ENCODE data around the gene SPRR5. TPM values are rescaled to one million over a fixed set of nuclear protein-coding genes. Genes with fewer than 3 reads are reported as not detected.

Gene SPRR5
- polyA plus RNA-seq (2013, experiment 1 of 2): not detected
- polyA plus RNA-seq (2013, experiment 2 of 2): not detected

DNA sequence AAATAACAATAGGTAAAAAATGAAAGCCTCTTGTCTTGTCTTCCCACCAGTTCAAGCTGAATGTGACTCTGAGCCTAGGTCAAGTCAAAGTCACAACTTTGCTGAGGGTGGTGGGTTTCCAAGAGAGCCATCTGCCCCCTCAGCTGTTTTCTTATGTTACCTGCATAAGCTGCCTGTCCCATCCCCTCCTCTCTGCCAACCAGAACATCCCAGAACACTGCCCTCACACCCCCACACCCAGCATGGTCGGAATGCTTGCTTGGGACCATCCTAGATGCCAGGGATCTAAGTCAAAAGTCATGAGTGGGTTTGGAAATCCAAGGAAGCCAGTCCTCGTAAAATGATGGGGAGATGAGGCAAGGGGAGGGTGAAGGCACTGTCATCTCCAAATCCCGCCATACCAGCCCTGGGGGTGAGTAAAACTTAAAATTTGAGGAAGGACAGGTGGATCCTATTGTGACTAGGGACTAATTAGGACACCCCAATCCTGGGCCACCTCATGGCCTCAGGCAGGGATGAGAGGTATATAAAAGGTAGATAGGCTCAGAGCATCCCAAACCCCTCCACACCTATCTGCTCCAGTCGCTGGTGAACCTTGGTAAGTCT lies at the start of gene SPRR5:
SPRR5 (plus strand) TSS at position 556 of the 606 bp plus-strand sequence. CDS start 1,349 bp downstream, outside the sequence.
- Histone ChIP-seq H3K56ac (ENCODE audit: low read length) (no peak within 1 kb of the TSS), H2AK5ac (ENCODE audit: low read length) (no peak within 1 kb of the TSS), H2BK5ac (ENCODE audit: low read length) (no peak within 1 kb of the TSS), H4K8ac (ENCODE audit: low read depth, low read length) (no peak within 1 kb of the TSS), H2BK15ac (replicated peaks; ENCODE audit: low read depth) (no peak within 1 kb of the TSS), H3K36me3 (ENCODE audit: control insufficient read depth, insufficient read depth, low read length) (no peaks in the 10 kb centered on the region), H3K4me1 (ENCODE audit: control insufficient read depth, low read depth, low read length) (no peaks in the 10 kb centered on the region), H3K79me1 (ENCODE audit: low read length) (no peaks in the 10 kb centered on the region), H3K4me2 (ENCODE audit: low read length) (no peak within 1 kb of the TSS), H3K9ac (ENCODE audit: low read length) (no peak within 1 kb of the TSS), H3K23ac (ENCODE audit: low read length) (no peak within 1 kb of the TSS), H2BK120ac (ENCODE audit: low read depth, low read length) (no peak within 1 kb of the TSS), H3K4ac (ENCODE audit: low read depth, low read length) (no peak within 1 kb of the TSS), H3K27me3 (ENCODE audit: insufficient read depth, low read length, poor library complexity) (no peaks in the 10 kb centered on the region), H3K27ac (ENCODE audit: low read depth, low read length) (no peak within 1 kb of the TSS), H3K79me2 (ENCODE audit: control insufficient read depth, insufficient read depth, low read length) (no peaks in the 10 kb centered on the region), H3K18ac (ENCODE audit: low read length) (no peak within 1 kb of the TSS), H4K5ac (ENCODE audit: low read length) (no peak within 1 kb of the TSS), H3K4me3 (ENCODE audit: low read length) (no peak within 1 kb of the TSS)
- no CpG with 5 or more reads among the region's 4 CpGs for WGBS (ENCODE audit: extremely low coverage, insufficient coverage, low lambda C conversion rate)
- DNase-seq: no peak

- no peak overlapping the region for H3K4ac ChIP-seq (ENCODE audit: low read depth, low read length)
- H3K79me2 ChIP-seq (ENCODE audit: control insufficient read depth, insufficient read depth, low read length): no peaks in the 10 kb centered on the region
- no peak overlapping the region for H3K18ac ChIP-seq (ENCODE audit: low read length)
- no peak overlapping the region for H2BK5ac ChIP-seq (ENCODE audit: low read length)
- H3K36me3 ChIP-seq (ENCODE audit: control insufficient read depth, insufficient read depth, low read length): no peaks in the 10 kb centered on the region
- H2BK120ac ChIP-seq (ENCODE audit: low read depth, low read length): no peak overlapping the region
- H3K4me2 ChIP-seq (ENCODE audit: low read length): no peak overlapping the region
- no peak overlapping the region for H3K56ac ChIP-seq (ENCODE audit: low read length)
- no peak overlapping the region for H2BK15ac ChIP-seq (replicated peaks; ENCODE audit: low read depth)
- no peak overlapping the region for H4K5ac ChIP-seq (ENCODE audit: low read length)
- H3K23ac ChIP-seq (ENCODE audit: low read length): no peak overlapping the region
- no peak overlapping the region for H2AK5ac ChIP-seq (ENCODE audit: low read length)
- no peaks in the 10 kb centered on the region for H3K4me1 ChIP-seq (ENCODE audit: control insufficient read depth, low read depth, low read length)
- no peak overlapping the region for H3K27ac ChIP-seq (ENCODE audit: low read depth, low read length)
- WGBS (ENCODE audit: extremely low coverage, insufficient coverage, low lambda C conversion rate): no CpG with 5 or more reads among the region's 4 CpGs
- no peak overlapping the region for H3K9ac ChIP-seq (ENCODE audit: low read length)
- no peak for DNase-seq
- H4K8ac ChIP-seq (ENCODE audit: low read depth, low read length): no peak overlapping the region
- H3K79me1 ChIP-seq (ENCODE audit: low read length): no peaks in the 10 kb centered on the region
- no peaks in the 10 kb centered on the region for H3K27me3 ChIP-seq (ENCODE audit: insufficient read depth, low read length, poor library complexity)
- no peak overlapping the region for H3K4me3 ChIP-seq (ENCODE audit: low read length)
Measured at GRCh38 chr1:152899027-152899426, 48.0 kb upstream of the SPRR5 start.

DNA sequence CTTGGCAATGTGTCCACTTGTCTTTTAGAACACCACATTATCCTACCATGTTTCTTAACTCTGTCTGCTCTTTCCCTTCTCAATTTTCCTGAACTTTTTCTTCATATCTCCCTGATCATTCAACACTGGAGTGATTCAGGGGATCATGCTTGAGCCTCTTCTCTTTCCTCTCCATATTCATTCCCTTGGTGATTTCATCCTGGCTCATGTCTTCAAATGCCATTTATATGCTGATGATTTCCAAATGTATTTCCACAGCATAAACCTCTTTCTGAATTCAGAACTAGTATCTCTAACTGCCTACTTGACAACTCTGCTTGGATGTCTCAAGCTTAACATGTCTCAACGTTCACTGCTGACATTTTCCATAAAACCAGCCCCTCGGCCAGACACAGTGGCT lies 47.1 kb upstream of the SPRR5 start:
- H2BK5ac ChIP-seq (ENCODE audit: low read length): no peak overlapping the region
- H3K4me3 ChIP-seq (ENCODE audit: low read length): no peak overlapping the region
- H3K79me2 ChIP-seq (ENCODE audit: control insufficient read depth, insufficient read depth, low read length): no peaks in the 10 kb centered on the region
- H4K8ac ChIP-seq (ENCODE audit: low read depth, low read length): no peak overlapping the region
- H2BK15ac ChIP-seq (replicated peaks; ENCODE audit: low read depth): no peak overlapping the region
- H3K4ac ChIP-seq (ENCODE audit: low read depth, low read length): no peak overlapping the region
- H3K23ac ChIP-seq (ENCODE audit: low read length): no peak overlapping the region
- no peak overlapping the region for H4K5ac ChIP-seq (ENCODE audit: low read length)
- H3K36me3 ChIP-seq (ENCODE audit: control insufficient read depth, insufficient read depth, low read length): no peaks in the 10 kb centered on the region
- no peak overlapping the region for H3K18ac ChIP-seq (ENCODE audit: low read length)
- no CpG with 5 or more reads among the region's 2 CpGs for WGBS (ENCODE audit: extremely low coverage, insufficient coverage, low lambda C conversion rate)
- H2BK120ac ChIP-seq (ENCODE audit: low read depth, low read length): no peak overlapping the region
- H3K27me3 ChIP-seq (ENCODE audit: insufficient read depth, low read length, poor library complexity): no peaks in the 10 kb centered on the region
- H3K4me1 ChIP-seq (ENCODE audit: control insufficient read depth, low read depth, low read length): no peaks in the 10 kb centered on the region
- no peak overlapping the region for H3K56ac ChIP-seq (ENCODE audit: low read length)
- DNase-seq: no peak
- no peak overlapping the region for H3K27ac ChIP-seq (ENCODE audit: low read depth, low read length)
- no peak overlapping the region for H3K4me2 ChIP-seq (ENCODE audit: low read length)
- no peak overlapping the region for H2AK5ac ChIP-seq (ENCODE audit: low read length)
- no peaks in the 10 kb centered on the region for H3K79me1 ChIP-seq (ENCODE audit: low read length)
- H3K9ac ChIP-seq (ENCODE audit: low read length): no peak overlapping the region

GRCh38 chr1:152901631-152902030 lies 45.4 kb upstream of the SPRR5 start:
- Histone ChIP-seq H3K4ac (ENCODE audit: low read depth, low read length) (no peak overlapping the region), H3K23ac (ENCODE audit: low read length) (no peak overlapping the region), H4K8ac (ENCODE audit: low read depth, low read length) (no peak overlapping the region), H3K9ac (ENCODE audit: low read length) (no peak overlapping the region), H3K4me1 (ENCODE audit: control insufficient read depth, low read depth, low read length) (no peaks in the 10 kb centered on the region), H3K4me3 (ENCODE audit: low read length) (no peak overlapping the region), H3K4me2 (ENCODE audit: low read length) (no peak overlapping the region), H4K5ac (ENCODE audit: low read length) (no peak overlapping the region), H2BK5ac (ENCODE audit: low read length) (no peak overlapping the region), H3K79me2 (ENCODE audit: control insufficient read depth, insufficient read depth, low read length) (no peaks in the 10 kb centered on the region), H3K36me3 (ENCODE audit: control insufficient read depth, insufficient read depth, low read length) (no peaks in the 10 kb centered on the region), H3K18ac (ENCODE audit: low read length) (no peak overlapping the region), H3K27ac (ENCODE audit: low read depth, low read length) (no peak overlapping the region), H2BK15ac (replicated peaks; ENCODE audit: low read depth) (no peak overlapping the region), H2AK5ac (ENCODE audit: low read length) (no peak overlapping the region), H3K27me3 (ENCODE audit: insufficient read depth, low read length, poor library complexity) (no peaks in the 10 kb centered on the region), H3K56ac (ENCODE audit: low read length) (no peak overlapping the region), H3K79me1 (ENCODE audit: low read length) (no peaks in the 10 kb centered on the region), H2BK120ac (ENCODE audit: low read depth, low read length) (no peak overlapping the region)
- DNase-seq: no peak
- no CpG with 5 or more reads among the region's 5 CpGs for WGBS (ENCODE audit: extremely low coverage, insufficient coverage, low lambda C conversion rate)

GRCh38 chr1:152902636-152903035 lies 44.4 kb upstream of the SPRR5 start:
- WGBS (ENCODE audit: extremely low coverage, insufficient coverage, low lambda C conversion rate): no CpG with 5 or more reads among the region's 4 CpGs
- H3K23ac ChIP-seq (ENCODE audit: low read length): no peak overlapping the region
- H2BK120ac ChIP-seq (ENCODE audit: low read depth, low read length): no peak overlapping the region
- no peaks in the 10 kb centered on the region for H3K27me3 ChIP-seq (ENCODE audit: insufficient read depth, low read length, poor library complexity)
- H3K18ac ChIP-seq (ENCODE audit: low read length): no peak overlapping the region
- no peak overlapping the region for H4K8ac ChIP-seq (ENCODE audit: low read depth, low read length)
- H3K4ac ChIP-seq (ENCODE audit: low read depth, low read length): no peak overlapping the region
- H3K9ac ChIP-seq (ENCODE audit: low read length): no peak overlapping the region
- no peaks in the 10 kb centered on the region for H3K4me1 ChIP-seq (ENCODE audit: control insufficient read depth, low read depth, low read length)
- no peak overlapping the region for H3K27ac ChIP-seq (ENCODE audit: low read depth, low read length)
- no peak overlapping the region for H3K56ac ChIP-seq (ENCODE audit: low read length)
- no peaks in the 10 kb centered on the region for H3K36me3 ChIP-seq (ENCODE audit: control insufficient read depth, insufficient read depth, low read length)
- H2BK5ac ChIP-seq (ENCODE audit: low read length): no peak overlapping the region
- no peak for DNase-seq
- H2BK15ac ChIP-seq (replicated peaks; ENCODE audit: low read depth): no peak overlapping the region
- H3K79me1 ChIP-seq (ENCODE audit: low read length): no peaks in the 10 kb centered on the region
- H3K4me2 ChIP-seq (ENCODE audit: low read length): no peak overlapping the region
- H3K79me2 ChIP-seq (ENCODE audit: control insufficient read depth, insufficient read depth, low read length): no peaks in the 10 kb centered on the region
- no peak overlapping the region for H3K4me3 ChIP-seq (ENCODE audit: low read length)
- H2AK5ac ChIP-seq (ENCODE audit: low read length): no peak overlapping the region
- no peak overlapping the region for H4K5ac ChIP-seq (ENCODE audit: low read length)

All from mesendoderm (in vitro differentiated cells).